PC-9 (cell line): ENCODE measurements around the gene CBL.

Experiments
- CTCF ChIP-seq: fragments of 200-600 bp; sonication (generic); conservative IDR thresholded peaks from 2 replicates; pipeline ENCODE4 v1.6.1; 2017; ENCODE audit warnings: mixed run types, antibody characterized with exemption, mild to moderate bottlenecking, moderate library complexity
- EZH2 ChIP-seq: fragments of 200-600 bp; sonication (generic); IDR thresholded peaks from 2 replicates; pipeline ENCODE4 v1.8.0; 2017; ENCODE audit warnings: antibody characterized with exemption, low read depth

- TF ChIP-seq CTCF (no peak), EZH2 (no peak)
Observed at GRCh38 chr11:119314726-119315125, 108.6 kb downstream of the CBL start.
